ENCODE measurements around the gene THSD7B.

- TF ChIP-seq RCOR1 (IDR thresholded peaks at IDR 0.05; ENCODE audit: low read depth, low read length) (no peak), CTCF (IDR thresholded peaks at IDR 0.05) (no peak), MAFK (IDR thresholded peaks at IDR 0.05; ENCODE audit: partially characterized antibody) (peak; percentile 23), JUN (IDR thresholded peaks at IDR 0.05) (no peak), ESRRA (IDR thresholded peaks at IDR 0.05; ENCODE audit: borderline replicate concordance, low read length) (no peak), POLR2A (IDR thresholded peaks at IDR 0.05; ENCODE audit: low read length) (no peak), TP53 (CRISPR knock-in tag; IDR thresholded peaks at IDR 0.05) (no peak), HOXB5 (CRISPR knock-in tag; IDR thresholded peaks at IDR 0.05) (no peak)
Measured at GRCh38 chr2:137570484-137570883, 805.1 kb downstream of the THSD7B start.
